Tibial nerve (tissue), 4 donors: ENCODE measurements around the gene ZKSCAN4. TPM values are rescaled to one million over a fixed set of nuclear protein-coding genes. Genes with fewer than 3 reads are reported as not detected.

ENCODE experiments used
- DNase-seq, 2 donors: peaks; one replicate each; pipeline ENCODE4 v3.0.0-alpha.2; 2019; ENCODE audit warnings: low spot score in 2 of 2
- H3K27ac ChIP-seq, 4 donors: fragments of 200-600 bp; sonication (generic) in 3 of 4; one replicate each; pipeline ENCODE4 v1.5.1; 2017 to 2019; ENCODE audit warnings: mild to moderate bottlenecking in 1 of 4
- H3K27me3 ChIP-seq, 2 donors: fragments of 200-600 bp; sonication (generic) in 1 of 2; one replicate each; pipeline versions ENCODE4 v1.5.1 to v1.6.0; 2017 to 2019
- H3K36me3 ChIP-seq, 3 donors: fragments of 200-600 bp; sonication (generic); one replicate each; pipeline ENCODE4 v1.5.1; 2018 to 2019
- H3K4me1 ChIP-seq, 4 donors: fragments of 200-600 bp; sonication (generic) in 3 of 4; one replicate each; pipeline ENCODE4 v1.5.1; 2017 to 2019
- H3K4me3 ChIP-seq, 4 donors: fragments of 200-600 bp; sonication (generic) in 3 of 4; one replicate each; pipeline ENCODE4 v1.5.1; 2017 to 2019; ENCODE audit warnings: mild to moderate bottlenecking in 1 of 4, moderate library complexity in 1 of 4
- H3K9me3 ChIP-seq, 4 donors: fragments of 200-600 bp; sonication (generic) in 3 of 4; one replicate each; pipeline ENCODE4 v1.5.1; 2017 to 2019
- EP300 ChIP-seq, 2 donors: sonication (generic); formaldehyde crosslinking; IDR thresholded peaks; one replicate each; pipeline ENCODE4 v1.6.1; 2017; ENCODE audit warnings: antibody characterized with exemption in 2 of 2, mild to moderate bottlenecking in 1 of 2
- POLR2A ChIP-seq, 2 donors: fragments of 450-650 bp; IDR thresholded peaks; one replicate each; pipeline ENCODE4 v1.6.1; 2017; ENCODE audit warnings: antibody characterized with exemption in 2 of 2, mild to moderate bottlenecking in 2 of 2, moderate library complexity in 2 of 2
- WGBS, 2 donors: methylation state at CpG; one replicate each; pipeline ENCODE4 v1.1.5; 2018; 5-methylcytosine and 5-hydroxymethylcytosine counted together
- total RNA-seq, 4 donors: library from RNA; depleted of rRNA; stranded (reverse); fragments of >200 nt; gene quantifications; one replicate each; pipeline ENCODE4 v1.1.0, GENCODE V29; 2016
- TF ChIP-seq, protein P1 (sequence below), 5 experiments: fragments of 200-600 bp in 3 of 5; fragments of 450-650 bp in 2 of 5; sonication (generic) in 3 of 5; IDR thresholded peaks; one replicate each; pipeline ENCODE4 v1.5.1; 2016 to 2019; ENCODE audit warnings: antibody characterized with exemption in 5 of 5, mild to moderate bottlenecking in 3 of 5, moderate library complexity in 2 of 5

Gene ZKSCAN4
- total RNA-seq, 4 donors from 2014 or later, result 3.5 to 9.2 (median 7.3) TPM

DNA sequence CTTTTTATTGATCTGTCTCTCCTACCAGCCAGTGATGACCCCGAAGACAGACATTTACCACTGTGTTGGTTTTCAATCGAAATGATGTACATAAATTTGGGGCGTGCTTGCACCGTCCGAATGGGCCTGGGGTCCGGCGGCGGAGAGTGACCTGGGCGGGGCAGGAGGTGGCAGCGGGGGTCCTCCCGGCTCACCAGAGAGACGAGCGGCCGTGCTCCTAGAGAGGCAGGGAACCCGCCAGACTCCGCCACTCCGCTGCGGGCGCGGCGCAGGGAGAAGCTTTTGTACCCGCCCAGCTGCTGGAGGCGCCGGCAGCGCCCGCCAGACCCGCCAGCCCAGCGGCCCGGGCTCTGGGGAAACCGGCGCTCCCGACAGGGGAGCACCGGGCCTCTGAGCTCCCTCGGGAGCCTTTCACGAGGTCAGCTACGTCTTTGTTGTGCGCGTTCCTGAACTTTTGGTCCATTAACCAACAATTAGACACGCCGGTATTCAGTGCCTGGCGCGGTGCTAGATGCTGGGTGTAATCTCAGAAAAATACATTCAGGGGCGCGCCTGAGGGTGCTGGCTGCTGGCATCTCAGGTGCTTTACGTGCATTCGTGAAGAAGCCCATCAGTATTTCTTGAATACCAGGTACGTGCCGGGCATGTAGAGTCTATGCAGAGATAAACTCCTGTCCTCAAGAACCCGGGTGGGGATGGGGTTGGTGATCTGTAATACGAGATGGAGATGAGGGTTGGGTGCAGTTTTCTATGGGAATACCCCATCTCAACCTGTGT is 29.4 kb upstream of the ZKSCAN4 start, which contains the start of gene PGBD1:
Gene PGBD1, plus strand, starts transcription at position 285 of the 777 bp plus-strand sequence. CDS start 2,242 bp downstream, outside the sequence.
- Histone ChIP-seq H3K36me3 (peaks cover 0 to 50% (median 0%) of the 10 kb centered on the region in 3 donors), H3K4me1 (peaks cover 0 to 17% (median 5%) of the 10 kb centered on the region in 4 donors), H3K9me3 (peaks cover 0 to 19% (median 0%) of the 10 kb centered on the region in 4 donors), H3K27ac (peak within 1 kb of the TSS in 3 of 4 donors; percentile 15 to 45 (median 21)), H3K27me3 (no peaks in the 10 kb centered on the region), H3K4me3 (peak within 1 kb of the TSS; percentile 39 to 74 (median 64))
- TF ChIP-seq EP300 (IDR thresholded peaks at IDR 0.05) (no peak), POLR2A (IDR thresholded peaks at IDR 0.05) (no peak)
- TF ChIP-seq, protein P1, sequence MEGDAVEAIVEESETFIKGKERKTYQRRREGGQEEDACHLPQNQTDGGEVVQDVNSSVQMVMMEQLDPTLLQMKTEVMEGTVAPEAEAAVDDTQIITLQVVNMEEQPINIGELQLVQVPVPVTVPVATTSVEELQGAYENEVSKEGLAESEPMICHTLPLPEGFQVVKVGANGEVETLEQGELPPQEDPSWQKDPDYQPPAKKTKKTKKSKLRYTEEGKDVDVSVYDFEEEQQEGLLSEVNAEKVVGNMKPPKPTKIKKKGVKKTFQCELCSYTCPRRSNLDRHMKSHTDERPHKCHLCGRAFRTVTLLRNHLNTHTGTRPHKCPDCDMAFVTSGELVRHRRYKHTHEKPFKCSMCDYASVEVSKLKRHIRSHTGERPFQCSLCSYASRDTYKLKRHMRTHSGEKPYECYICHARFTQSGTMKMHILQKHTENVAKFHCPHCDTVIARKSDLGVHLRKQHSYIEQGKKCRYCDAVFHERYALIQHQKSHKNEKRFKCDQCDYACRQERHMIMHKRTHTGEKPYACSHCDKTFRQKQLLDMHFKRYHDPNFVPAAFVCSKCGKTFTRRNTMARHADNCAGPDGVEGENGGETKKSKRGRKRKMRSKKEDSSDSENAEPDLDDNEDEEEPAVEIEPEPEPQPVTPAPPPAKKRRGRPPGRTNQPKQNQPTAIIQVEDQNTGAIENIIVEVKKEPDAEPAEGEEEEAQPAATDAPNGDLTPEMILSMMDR (IDR thresholded peaks at IDR 0.05), result no peak
- DNase-seq, result peak in 1 of 2 donors; percentile 16
- WGBS, 2 donors, result 0 to 1% methylated on average over 26 to 50 of the region's 50 CpGs

DNA sequence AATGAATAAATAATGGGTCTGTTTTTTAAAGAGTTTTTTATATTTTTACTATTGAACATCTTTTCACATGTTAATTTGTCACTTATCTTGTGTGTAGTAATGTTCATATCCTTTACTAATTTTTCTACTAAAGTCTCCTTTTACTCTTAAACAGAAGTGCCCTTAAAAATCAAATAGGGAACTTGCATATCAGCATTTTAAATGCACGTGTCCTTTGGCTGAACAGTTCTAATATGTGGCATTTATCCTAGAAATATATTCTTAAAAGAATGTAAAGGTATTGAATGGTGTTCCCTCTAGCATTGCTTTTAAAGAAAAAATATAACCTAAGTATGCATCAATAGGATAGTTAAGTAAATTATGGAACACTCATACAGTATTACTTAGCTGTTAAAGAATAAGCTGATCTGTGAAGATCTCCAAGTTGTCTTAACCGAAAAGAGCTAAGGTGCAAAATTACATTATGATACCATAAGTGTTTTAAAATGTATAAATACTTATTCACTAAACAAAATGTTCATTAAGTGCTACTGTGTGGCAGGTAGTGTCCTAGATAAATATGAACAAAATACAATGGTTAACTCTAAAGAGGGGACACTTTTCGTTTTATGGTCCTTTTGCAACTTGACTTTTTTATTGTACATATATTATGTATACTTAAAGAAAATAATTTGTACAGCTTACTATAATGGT is 28.7 kb upstream of the ZKSCAN4 start:
- H3K27me3 ChIP-seq, result no peaks in the 10 kb centered on the region
- DNase-seq, result no peak
- H3K27ac ChIP-seq, result no peak overlapping the region
- 38% methylated on average over 3 of the region's 3 CpGs for WGBS, 2 donors
- H3K4me1 ChIP-seq, result peaks cover 0 to 17% (median 5%) of the 10 kb centered on the region in 4 donors
- peaks cover under 1 to 50% (median 2%) of the 10 kb centered on the region in 3 donors for H3K36me3 ChIP-seq
- peak overlapping the region; percentile 39 to 74 (median 64) for H3K4me3 ChIP-seq
- peaks cover 0 to 24% (median 0%) of the 10 kb centered on the region in 4 donors for H3K9me3 ChIP-seq
- no peak for TF ChIP-seq EP300 (IDR thresholded peaks at IDR 0.05)
- TF ChIP-seq POLR2A (IDR thresholded peaks at IDR 0.05), result no peak
- TF ChIP-seq, protein P1 (IDR thresholded peaks at IDR 0.05), result no peak

DNA sequence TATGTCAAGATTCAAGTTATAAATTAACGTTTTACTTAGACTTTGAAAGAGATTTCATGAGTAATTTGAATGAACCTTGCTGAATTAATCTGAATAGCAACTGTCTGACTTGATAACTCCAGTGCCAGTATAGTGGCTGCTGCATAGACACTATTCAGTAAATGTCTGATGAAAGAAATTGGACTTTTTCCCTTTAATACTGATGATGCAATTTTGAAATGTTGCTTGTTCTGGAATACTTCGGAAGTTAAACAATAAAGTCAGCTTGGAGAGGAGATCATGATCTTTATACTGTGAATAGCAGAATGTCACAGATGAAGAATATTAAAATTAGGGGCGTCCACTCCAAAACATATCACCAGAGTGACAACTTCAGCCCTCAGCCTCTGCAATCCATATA is 25.7 kb upstream of the ZKSCAN4 start:
- TF ChIP-seq EP300 (IDR thresholded peaks at IDR 0.05), result no peak
- TF ChIP-seq, protein P1 (IDR thresholded peaks at IDR 0.05), result no peak
- no peak for TF ChIP-seq POLR2A (IDR thresholded peaks at IDR 0.05)
- no peak overlapping the region for H3K27ac ChIP-seq
- H3K9me3 ChIP-seq, result peaks cover 0 to 23% (median 0%) of the 10 kb centered on the region in 4 donors
- WGBS, 2 donors, result 57 to 61% methylated on average over 3 of the region's 3 CpGs
- peaks cover 4 to 50% (median 18%) of the 10 kb centered on the region in 3 donors for H3K36me3 ChIP-seq
- no peak overlapping the region for H3K4me3 ChIP-seq
- H3K4me1 ChIP-seq, result peaks cover 0 to 16% (median 5%) of the 10 kb centered on the region in 4 donors
- no peak for DNase-seq
- H3K27me3 ChIP-seq, result no peaks in the 10 kb centered on the region

DNA sequence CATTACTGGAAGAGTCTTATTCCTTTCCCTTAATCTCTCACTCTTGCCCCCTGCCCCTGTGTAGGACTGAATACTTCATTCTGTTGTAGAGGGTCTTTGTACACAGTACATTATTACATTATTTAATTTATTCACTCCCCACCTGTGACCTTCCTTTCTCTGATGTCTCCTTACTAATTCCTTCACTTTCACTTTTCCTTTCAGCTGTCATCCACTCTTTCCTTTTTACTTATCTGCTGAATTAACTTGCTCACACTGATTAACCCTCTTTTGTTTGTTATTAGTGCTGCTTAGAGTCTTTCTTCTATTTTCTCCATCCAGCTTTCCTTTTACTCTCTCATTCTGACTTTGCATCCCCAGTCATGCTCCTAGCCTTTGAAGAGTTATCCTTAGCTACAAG is 22.8 kb upstream of the ZKSCAN4 start:
- peaks cover 4 to 73% (median 18%) of the 10 kb centered on the region in 3 donors for H3K36me3 ChIP-seq
- H3K4me1 ChIP-seq, result no peaks in the 10 kb centered on the region
- TF ChIP-seq EP300 (IDR thresholded peaks at IDR 0.05), result no peak
- no peak for TF ChIP-seq POLR2A (IDR thresholded peaks at IDR 0.05)
- TF ChIP-seq, protein P1 (IDR thresholded peaks at IDR 0.05), result no peak
- no peak for DNase-seq
- no peaks in the 10 kb centered on the region for H3K27me3 ChIP-seq
- H3K27ac ChIP-seq, result no peak overlapping the region
- no peak overlapping the region for H3K4me3 ChIP-seq
- peaks cover 0 to 22% (median 0%) of the 10 kb centered on the region in 4 donors for H3K9me3 ChIP-seq

DNA sequence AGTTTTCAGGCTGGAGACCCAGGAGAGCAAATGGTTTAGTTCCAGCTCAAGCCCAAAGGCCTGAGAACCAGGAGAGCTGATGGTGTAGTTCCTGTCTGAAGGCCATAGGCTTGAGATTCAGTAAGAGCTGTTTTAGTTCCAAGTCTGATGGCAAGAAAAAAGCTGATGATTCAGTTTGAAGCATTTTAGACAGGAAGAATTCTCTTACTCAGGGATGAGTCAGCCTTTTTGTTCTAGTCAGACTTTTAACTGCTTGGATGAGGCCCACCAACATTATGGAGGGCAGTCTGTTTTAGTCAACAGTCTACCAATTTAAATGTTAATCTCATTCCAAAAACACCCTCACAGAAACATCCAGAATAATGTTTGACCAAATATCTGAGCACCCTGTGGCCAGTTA is 17.4 kb upstream of the ZKSCAN4 start:
- peaks cover 0 to 42% (median 4%) of the 10 kb centered on the region in 3 donors for H3K36me3 ChIP-seq
- no peak overlapping the region for H3K27ac ChIP-seq
- DNase-seq, result no peak
- TF ChIP-seq, protein P1 (IDR thresholded peaks at IDR 0.05), result no peak
- TF ChIP-seq EP300 (IDR thresholded peaks at IDR 0.05), result no peak
- TF ChIP-seq POLR2A (IDR thresholded peaks at IDR 0.05), result no peak
- no peak overlapping the region for H3K4me3 ChIP-seq
- no peaks in the 10 kb centered on the region for H3K9me3 ChIP-seq
- peaks cover 0 to 31% (median 2%) of the 10 kb centered on the region in 4 donors for H3K4me1 ChIP-seq
- H3K27me3 ChIP-seq, result no peaks in the 10 kb centered on the region
